AG04450 (cell line): ENCODE results near the gene MRRF. TPM values are rescaled to one million over a fixed set of nuclear protein-coding genes. Genes with fewer than 3 reads are reported as not detected.

Experiments
- CTCF ChIA-PET: fragments of 300-600, 350-600 bp; formaldehyde crosslinking; extraction: SDS; loops from one replicate; lab custom pipeline; 2022; ENCODE audit warnings: antibody characterized with exemption, inconsistent platforms; lab: Charles Lee
- POLR2A ChIA-PET: fragments of 350-600 bp; formaldehyde crosslinking; extraction: SDS; loops from one replicate; lab custom pipeline; 2021; ENCODE audit warnings: antibody characterized with exemption, inconsistent platforms; lab: Yijun Ruan, JAX
- DNase-seq: peaks from one replicate; pipeline ENCODE4 v3.0.0-alpha.2; 2011; ENCODE audit warnings: low read depth, low spot score
- H3K27ac ChIP-seq: one replicate; pipeline ENCODE4 v1.5.1; 2012; ENCODE audit warnings: low read depth, low read length, control low read depth
- H3K27me3 ChIP-seq: one replicate; pipeline ENCODE4 v1.6.0; 2012; ENCODE audit warnings: low read length; ENCODE audit not compliant: control insufficient read depth, insufficient read depth
- H3K4me3 ChIP-seq: 2 replicates; pipeline ENCODE4 v1.5.1; 2011; ENCODE audit warnings: mild to moderate bottlenecking, low read depth, low read length, control low read depth
- H3K9me3 ChIP-seq: 2 replicates; pipeline ENCODE4 v1.5.1; 2012; ENCODE audit warnings: low read length; ENCODE audit not compliant: control insufficient read depth, insufficient read depth
- CTCF ChIP-seq: IDR thresholded peaks from 2 replicates; pipeline ENCODE4 v1.5.1; 2011; ENCODE audit warnings: low read depth, low read length, control low read depth, inconsistent platforms
- polyA plus RNA-seq: library from polyadenylated mRNA; depleted of rRNA; stranded (reverse); fragments of >200 nt; gene quantifications from 2 replicates; pipeline ENCODE4 v1.2.3, GENCODE V29; 2011

The MRRF gene
- polyA plus RNA-seq, 1 experiment: 50.1 TPM

DNA sequence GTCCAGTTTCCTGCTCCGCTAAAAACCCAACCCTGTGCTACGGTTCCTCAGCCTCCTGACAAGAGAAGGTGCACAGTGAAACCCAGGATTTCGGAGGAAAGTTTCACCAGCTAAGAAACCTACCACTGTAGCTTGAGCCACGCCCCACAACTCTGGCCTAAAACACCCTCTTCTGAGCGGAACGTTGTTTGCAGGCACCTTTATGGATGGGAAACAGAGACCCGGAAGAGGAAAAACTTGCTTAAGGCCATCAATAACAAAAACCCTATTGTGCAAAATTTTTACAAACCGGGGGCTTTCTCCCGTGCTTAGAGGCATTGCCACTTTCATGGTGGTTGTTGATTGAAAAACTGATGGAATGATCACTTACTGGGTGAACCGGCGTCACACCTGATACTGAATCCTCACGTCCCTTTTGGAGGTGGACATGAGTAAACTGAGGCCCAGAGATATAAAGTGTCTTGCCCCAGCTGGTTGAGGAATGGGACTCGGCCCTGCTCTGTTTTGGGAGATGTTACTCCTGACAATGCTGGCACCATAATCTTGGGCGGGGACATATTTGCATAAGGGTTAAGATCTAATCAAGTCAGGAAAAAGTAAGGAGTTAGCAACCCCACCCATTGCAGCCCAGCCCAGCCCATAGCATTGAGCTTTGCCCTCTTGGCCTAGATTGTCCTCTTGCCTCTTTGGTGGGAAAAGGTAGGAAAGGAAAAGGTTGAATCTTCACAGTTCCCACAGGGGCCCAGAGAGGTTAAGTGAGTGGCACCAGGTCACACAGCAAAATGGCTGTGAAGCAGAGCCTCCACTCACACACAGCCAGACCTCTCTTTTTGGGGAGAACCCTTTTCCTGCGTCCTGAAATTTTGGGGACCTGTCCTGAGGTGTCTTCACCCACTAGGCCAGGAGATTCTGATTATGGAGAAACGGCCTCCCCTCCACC is 82.9 kb downstream of the MRRF start:
- ChIA-PET CTCF (interaction anchor here (0.9 to 4.8 kb wide), 4 partner anchors 105 to 249 kb away, joined by 3 to 28 read pairs (median 12); no protein-coding TSS in a partner anchor), POLR2A (interaction anchor here (0.8 kb wide), 1 partner anchor 260 kb away, joined by 3 read pairs; no protein-coding TSS in a partner anchor)
- DNase-seq: no peak
- Histone ChIP-seq H3K27me3 (peaks cover 3% of the 10 kb centered on the region), H3K27ac (no peak overlapping the region), H3K4me3 (peak overlapping the region; percentile 53), H3K9me3 (no peaks in the 10 kb centered on the region)
- no peak for TF ChIP-seq CTCF

DNA sequence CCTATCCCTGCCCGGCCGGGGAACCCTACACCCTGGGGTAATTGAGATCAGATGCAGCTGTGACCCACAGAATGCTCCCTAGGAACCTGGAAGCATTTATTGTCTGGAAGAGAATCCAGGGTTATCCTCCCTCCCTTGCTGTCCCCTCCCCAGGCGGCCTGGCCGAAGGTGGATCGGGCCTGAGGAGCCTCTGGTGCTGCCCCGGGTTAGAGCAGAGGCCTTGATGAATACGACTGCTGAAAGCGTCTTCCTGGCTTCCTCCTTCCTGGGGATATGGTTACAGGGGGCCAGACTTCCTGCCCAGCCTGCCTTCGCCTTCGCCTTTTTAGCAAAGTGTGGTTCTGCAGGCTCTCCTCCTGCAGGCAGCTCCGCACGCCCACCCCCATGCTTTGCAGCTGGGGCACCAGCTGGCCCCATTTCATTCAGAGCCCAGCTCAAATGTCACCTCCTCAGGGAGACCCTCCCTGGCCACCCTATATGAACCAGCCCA is 83.7 kb downstream of the MRRF start:
- Histone ChIP-seq H3K9me3 (no peaks in the 10 kb centered on the region; the same call in 1 of the 2 replicates), H3K27ac (no peak overlapping the region), H3K4me3 (no peak overlapping the region)

DNA sequence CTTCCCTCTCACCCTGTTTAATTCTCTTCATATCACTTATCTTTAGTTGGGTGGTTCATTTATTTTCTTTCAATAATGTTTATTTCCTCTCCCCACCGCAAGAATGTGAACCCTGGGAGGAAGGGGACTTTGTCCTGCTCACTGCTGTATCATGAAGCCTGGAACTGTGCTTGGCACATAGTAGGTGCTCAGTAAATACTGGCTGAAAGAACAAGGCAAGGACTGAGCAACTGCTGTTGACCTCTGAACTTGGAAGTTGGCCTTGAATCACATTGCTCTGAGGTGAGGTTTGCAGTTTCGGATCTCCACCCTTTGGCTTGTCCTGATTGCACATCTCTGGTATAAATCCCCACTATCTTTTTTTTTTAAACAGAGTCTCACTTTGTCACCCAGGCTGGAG is 84.1 kb downstream of the MRRF start:
- TF ChIP-seq CTCF: no peak
- ChIA-PET POLR2A (no interaction called here), CTCF (interaction anchor here (1.0 to 5.5 kb wide), 5 partner anchors 223 to 250 kb away, joined by 3 to 222 read pairs (median 18); no protein-coding TSS in a partner anchor)
- no peaks in the 10 kb centered on the region; the same call in 1 of the 2 replicates for H3K9me3 ChIP-seq
- peaks cover 3% of the 10 kb centered on the region for H3K27me3 ChIP-seq
- H3K27ac ChIP-seq: no peak overlapping the region
- DNase-seq: no peak
- H3K4me3 ChIP-seq: no peak overlapping the region

More for the DNA sequence above, 83.7 kb downstream of the MRRF start:
- peaks cover 3% of the 10 kb centered on the region for H3K27me3 ChIP-seq
- ChIA-PET CTCF (interaction anchor here (0.9 to 4.8 kb wide), 4 partner anchors 104 to 249 kb away, joined by 3 to 28 read pairs (median 12); no protein-coding TSS in a partner anchor), POLR2A (no interaction called here)
- TF ChIP-seq CTCF: no peak
- DNase-seq: no peak

DNA sequence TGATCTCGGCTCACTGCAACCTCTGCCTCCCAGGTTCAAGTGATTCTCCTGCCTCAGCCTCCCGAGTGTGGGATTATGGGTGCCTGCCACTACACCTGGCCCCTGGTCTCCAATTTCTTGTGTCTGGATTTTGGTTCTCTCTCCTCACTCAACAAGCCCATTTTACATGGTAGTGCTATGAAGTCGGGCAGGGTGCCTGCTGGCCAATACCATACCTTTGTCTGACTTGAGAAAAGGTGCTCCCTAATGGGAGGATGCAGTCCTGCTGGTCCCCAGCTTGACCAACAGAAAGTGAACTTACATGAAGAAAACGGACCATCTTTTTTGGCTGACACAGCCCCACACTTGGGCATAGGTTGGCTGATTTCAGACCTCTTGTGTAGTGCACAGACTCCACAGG is 84.5 kb downstream of the MRRF start:
- no peak for DNase-seq
- Histone ChIP-seq H3K27ac (no peak overlapping the region), H3K27me3 (peaks cover 3% of the 10 kb centered on the region), H3K9me3 (no peaks in the 10 kb centered on the region; the same call in 1 of the 2 replicates), H3K4me3 (no peak overlapping the region)
- no peak for TF ChIP-seq CTCF
- POLR2A ChIA-PET: interaction anchor here (0.5 kb wide), 1 partner anchor 76 kb away, joined by 3 read pairs; no protein-coding TSS in a partner anchor
- CTCF ChIA-PET: interaction anchor here (1.7 to 5.5 kb wide), 5 partner anchors 115 to 252 kb away, joined by 6 to 222 read pairs (median 14); no protein-coding TSS in a partner anchor
